HG02970 (cell line): ENCODE measurements around the gene GPC5.

ENCODE experiments used
- ATAC-seq: cut with Tn5 transposase; IDR thresholded peaks from one replicate; pipeline ENCODE4 v1.9.1; 2021; ENCODE audit warnings: mild to moderate bottlenecking, moderate library complexity, moderate number of reproducible peaks; ENCODE audit not compliant: unreplicated experiment, low FRiP score

The GPC5 gene

GRCh38 chr13:91698767-91699166 lies 300.3 kb downstream of the GPC5 start:
- no peak for ATAC-seq

DNA sequence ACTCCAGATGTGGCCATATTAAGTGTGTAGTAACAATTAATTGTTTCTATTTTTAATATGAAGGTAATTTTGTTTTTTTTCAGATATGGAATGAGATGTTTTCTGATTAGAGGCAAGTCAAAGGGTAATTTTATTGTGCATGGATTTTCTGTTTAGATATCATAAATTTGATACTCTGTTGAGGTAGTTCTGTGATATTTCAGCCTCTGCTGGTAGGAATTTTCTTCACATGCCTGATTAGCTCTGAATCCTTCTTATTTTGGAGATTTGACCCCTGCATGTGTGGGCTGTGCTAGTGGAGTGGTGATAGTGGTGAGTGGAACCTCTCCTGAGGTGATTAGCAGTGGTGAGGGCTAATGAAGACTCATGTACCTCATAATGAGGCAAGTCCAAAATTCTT lies 301.4 kb downstream of the GPC5 start:
- ATAC-seq: no peak

- ATAC-seq: no peak
These were observed 303.6 kb downstream of the GPC5 start for GRCh38 chr13:91701975-91702374.

GRCh38 chr13:91702411-91702810 lies 304.0 kb downstream of the GPC5 start:
- no peak for ATAC-seq

GRCh38 chr13:91704398-91704797 lies 306.0 kb downstream of the GPC5 start:
- no peak for ATAC-seq

DNA sequence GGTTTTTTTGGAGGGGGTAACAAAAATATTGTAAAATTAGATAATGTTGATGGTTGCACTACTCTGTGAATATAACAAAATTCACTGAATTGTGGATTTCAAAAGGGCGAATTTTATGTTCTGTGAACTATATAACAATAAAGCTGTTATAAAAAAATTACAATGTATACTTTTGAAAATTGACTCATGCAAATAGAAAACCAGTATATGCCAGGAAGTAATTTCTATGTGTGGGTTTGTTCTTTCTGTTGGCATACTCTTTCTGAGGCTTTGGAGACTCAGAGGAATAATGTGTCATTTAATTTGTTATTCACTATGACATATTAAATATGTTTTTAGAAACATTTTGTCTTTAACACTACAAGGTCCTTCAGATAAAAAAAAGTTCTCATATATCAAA lies 310.1 kb downstream of the GPC5 start:
- no peak for ATAC-seq

- ATAC-seq: no peak
These were observed 310.8 kb downstream of the GPC5 start for GRCh38 chr13:91709180-91709579.

DNA sequence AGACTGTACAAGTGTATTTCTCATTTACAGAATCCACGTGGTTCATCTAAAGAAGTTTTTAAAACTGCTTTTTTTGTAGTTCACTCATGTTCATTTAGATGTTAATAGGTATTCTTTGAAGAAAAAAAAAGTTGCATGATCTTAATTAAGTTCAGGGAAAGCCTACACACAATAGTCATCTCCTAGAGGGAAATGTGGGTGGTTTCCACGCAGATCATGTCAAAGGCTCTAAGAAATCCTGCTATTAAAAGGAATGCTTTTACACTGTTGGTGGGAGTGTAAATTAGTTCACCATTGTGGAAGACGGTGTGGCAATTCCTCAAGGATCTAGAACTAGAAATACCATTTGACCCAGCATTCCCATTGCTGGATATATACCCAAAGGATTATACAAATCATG lies 312.3 kb downstream of the GPC5 start:
- no peak for ATAC-seq

- no peak for ATAC-seq
These were observed 316.4 kb downstream of the GPC5 start for GRCh38 chr13:91714855-91715254.

GRCh38 chr13:91716436-91717065 lies 318.1 kb downstream of the GPC5 start:
- ATAC-seq: no peak

GRCh38 chr13:91719033-91719432 lies 320.6 kb downstream of the GPC5 start:
- ATAC-seq: no peak

DNA sequence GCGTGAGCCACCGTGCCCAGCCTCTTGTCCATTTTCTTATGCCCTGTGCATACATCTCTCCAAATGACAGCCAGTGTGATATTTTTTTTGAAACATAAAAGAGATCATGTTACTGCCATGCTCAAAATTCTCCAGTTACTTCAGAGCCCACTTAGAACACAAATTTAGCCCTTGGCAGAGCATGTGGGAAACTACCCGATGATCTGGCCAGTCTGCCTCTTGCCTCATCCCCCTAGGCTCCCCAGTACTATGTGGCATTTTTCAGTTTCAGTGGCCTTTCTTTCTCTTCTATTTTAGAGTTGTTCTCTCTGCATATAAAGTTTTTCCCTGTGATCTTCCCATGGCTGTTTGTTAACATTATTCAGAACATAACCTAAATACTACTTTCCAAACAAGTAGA lies 323.0 kb downstream of the GPC5 start:
- no peak for ATAC-seq

GRCh38 chr13:91722267-91722884 lies 324.0 kb downstream of the GPC5 start:
- no peak for ATAC-seq

DNA sequence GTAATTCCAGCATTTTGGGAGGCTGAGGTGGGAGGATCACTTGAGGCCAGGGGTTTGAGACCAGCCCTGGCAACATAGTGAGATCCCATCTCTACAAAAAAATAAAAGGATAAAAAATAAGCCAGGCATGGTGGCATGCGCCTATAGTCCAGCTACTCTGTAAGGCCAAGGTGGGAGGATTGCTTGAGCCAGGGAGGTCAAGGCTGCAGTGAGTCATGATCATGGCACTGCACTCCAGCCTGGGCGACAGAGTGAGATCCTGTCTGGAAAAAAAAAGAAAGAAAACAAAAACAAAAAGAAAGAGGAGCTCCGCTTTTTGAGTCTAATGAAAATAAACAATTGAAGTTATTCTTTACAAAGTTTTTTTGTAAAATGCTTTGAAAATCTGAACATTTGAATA lies 326.2 kb downstream of the GPC5 start:
- no peak for ATAC-seq

DNA sequence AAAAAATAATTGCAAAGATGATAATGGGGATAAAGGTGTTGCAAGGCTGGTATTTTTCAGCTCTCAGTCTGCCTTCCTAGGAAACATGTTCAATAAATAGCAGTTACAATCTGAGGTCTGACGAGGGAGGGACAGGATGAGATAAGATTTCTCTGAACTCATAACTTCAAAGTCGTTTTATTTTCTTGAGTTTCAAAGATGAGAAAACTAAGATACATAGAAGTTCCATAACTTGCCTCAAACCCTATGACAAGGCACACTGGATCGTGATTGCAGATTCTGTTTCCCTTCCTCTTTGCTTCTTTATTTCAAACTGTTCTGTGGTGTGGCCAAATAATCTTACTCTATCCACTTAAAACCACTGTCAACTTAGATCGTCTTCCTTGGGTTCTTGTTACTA lies 327.2 kb downstream of the GPC5 start:
- no peak for ATAC-seq

- no peak for ATAC-seq
These were observed 328.2 kb downstream of the GPC5 start for GRCh38 chr13:91726671-91727070.

DNA sequence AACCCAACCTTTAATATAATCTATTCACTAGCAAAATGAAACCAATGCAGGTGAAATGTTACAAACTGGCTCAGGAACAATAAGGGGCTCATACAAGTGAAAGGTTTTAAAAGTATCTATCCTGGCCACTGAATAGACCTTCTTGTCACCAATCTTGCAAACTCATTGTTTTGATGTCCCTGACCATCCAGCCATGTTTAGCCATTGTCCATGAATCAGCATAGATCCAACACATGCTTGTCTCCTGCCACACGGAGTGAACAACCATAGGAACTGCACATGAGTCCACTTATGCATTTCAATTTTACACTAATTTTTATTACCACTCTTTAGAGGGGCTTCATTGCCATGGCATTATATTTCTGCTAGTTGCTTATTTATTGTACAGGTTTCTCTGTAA lies 331.4 kb downstream of the GPC5 start:
- no peak for ATAC-seq

GRCh38 chr13:91739751-91740150 lies 341.3 kb downstream of the GPC5 start:
- no peak for ATAC-seq

GRCh38 chr13:91740756-91741155 lies 342.3 kb downstream of the GPC5 start:
- no peak for ATAC-seq

DNA sequence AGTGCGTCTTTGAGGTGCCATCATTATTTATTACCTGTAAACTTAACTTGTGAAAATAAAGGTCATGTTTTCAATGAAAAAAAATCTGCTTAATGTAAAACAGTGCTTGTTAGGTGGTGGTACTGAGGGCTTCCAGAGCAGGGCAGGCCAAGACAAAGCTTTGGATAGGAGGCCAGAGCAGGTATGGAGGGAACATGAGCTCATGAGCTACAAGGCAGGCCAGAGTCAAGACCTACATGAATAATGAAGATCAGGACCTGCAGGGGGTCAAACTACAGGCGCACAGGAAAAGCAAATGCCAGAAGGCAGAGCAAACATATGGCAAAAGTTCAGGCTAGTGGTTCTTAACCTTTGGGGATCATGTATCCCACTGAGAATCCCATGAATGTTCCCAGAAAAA lies 343.5 kb downstream of the GPC5 start:
- no peak for ATAC-seq

DNA sequence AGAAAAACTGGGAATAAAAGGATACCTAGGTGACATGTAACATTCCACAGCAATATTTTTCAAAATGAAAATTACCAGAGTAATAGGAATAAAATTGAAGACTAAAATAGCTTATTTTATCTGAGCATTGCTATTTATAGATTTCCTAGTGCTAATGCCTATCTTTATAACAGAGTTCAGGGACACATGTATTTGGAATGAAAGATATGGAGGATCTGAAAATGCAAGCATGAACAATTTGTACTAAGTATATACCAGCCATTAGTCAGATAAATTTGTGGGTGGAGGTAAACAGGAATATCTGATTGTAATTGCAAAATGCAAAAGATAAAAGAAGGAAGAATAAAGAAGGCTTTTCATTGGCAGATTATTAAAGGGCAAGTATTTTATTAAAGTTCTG lies 345.9 kb downstream of the GPC5 start:
- ATAC-seq: no peak

DNA sequence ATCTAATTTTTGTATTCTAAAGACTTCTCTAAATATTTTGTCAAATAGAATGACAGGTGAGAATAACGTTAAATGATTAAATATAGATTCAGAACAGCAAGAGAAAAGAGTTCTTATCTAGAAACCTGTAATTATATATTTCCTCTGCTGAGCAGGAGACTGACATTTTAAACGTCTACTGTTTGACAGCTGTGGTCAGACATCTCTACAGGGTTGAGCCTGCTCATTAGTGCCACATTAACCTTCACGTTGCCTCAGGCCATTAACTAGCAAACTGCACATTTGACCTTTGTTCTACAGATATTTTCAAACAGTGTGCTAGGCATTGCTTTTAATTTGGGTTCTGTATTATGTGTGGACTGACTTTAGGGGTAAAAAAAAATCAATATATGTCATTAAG lies 347.5 kb downstream of the GPC5 start:
- no peak for ATAC-seq

GRCh38 chr13:91747186-91747585 lies 348.8 kb downstream of the GPC5 start:
- ATAC-seq: no peak
